GM23338 (cell line): ENCODE results near the gene NF1. TPM values are rescaled to one million over a fixed set of nuclear protein-coding genes. Genes with fewer than 3 reads are reported as not detected.

Source experiments
- ATAC-seq: fragments of 200-7000 bp; cut with Tn5 transposase; 3 replicates; pipeline ENCODE4 v1.9.1; 2020
- DNase-seq: peaks from one replicate; pipeline ENCODE4 v3.0.0-alpha.2; 2015; ENCODE audit warnings: low spot score
- H2AFZ ChIP-seq: fragments of 200-600 bp; sonication (generic); 2 replicates; pipeline ENCODE4 v1.8.0; 2016; ENCODE audit warnings: antibody characterized with exemption, mild to moderate bottlenecking, moderate library complexity
- H3F3A ChIP-seq: fragments of 200-600 bp; sonication (generic); replicated peaks from 2 replicates; pipeline ENCODE4 v1.8.0; 2017; ENCODE audit warnings: antibody characterized with exemption, mixed run types, low read depth
- H3K27ac ChIP-seq: fragments of 200-600 bp; sonication (generic); 2 replicates; pipeline ENCODE4 v1.6.1; 2016; ENCODE audit warnings: low read depth
- H3K27me3 ChIP-seq: fragments of 200-600 bp; sonication (generic); 2 replicates; pipeline ENCODE4 v1.8.0; 2016; ENCODE audit warnings: mild to moderate bottlenecking, mixed run types, moderate library complexity; ENCODE audit not compliant: insufficient read depth
- H3K36me3 ChIP-seq: fragments of 200-600 bp; sonication (generic); 2 replicates; pipeline ENCODE4 v1.8.0; 2016; ENCODE audit warnings: mild to moderate bottlenecking; ENCODE audit not compliant: insufficient read depth
- H3K4me1 ChIP-seq: fragments of 200-600 bp; sonication (generic); 2 replicates; pipeline ENCODE4 v1.8.0; 2016; ENCODE audit warnings: mild to moderate bottlenecking, moderate library complexity; ENCODE audit not compliant: insufficient read depth
- H3K4me2 ChIP-seq: fragments of 200-600 bp; sonication (generic); 2 replicates; pipeline ENCODE4 v1.7.1; 2017; ENCODE audit warnings: mixed run types
- H3K4me3 ChIP-seq: fragments of 200-600 bp; sonication (generic); 2 replicates; pipeline ENCODE4 v1.6.1; 2016; ENCODE audit warnings: mixed run types
- H3K79me2 ChIP-seq: fragments of 200-600 bp; sonication (generic); replicated peaks from 2 replicates; pipeline ENCODE4 v1.8.0; 2017; ENCODE audit warnings: mild to moderate bottlenecking; ENCODE audit not compliant: insufficient read depth
- H3K9me2 ChIP-seq: fragments of 200-600 bp; sonication (generic); 2 replicates; pipeline ENCODE4 v1.8.0; 2017; ENCODE audit not compliant: insufficient read depth
- H4K20me1 ChIP-seq: fragments of 200-600 bp; sonication (generic); replicated peaks from 2 replicates; pipeline ENCODE4 v1.8.0; 2017; ENCODE audit warnings: mild to moderate bottlenecking; ENCODE audit not compliant: insufficient read depth
- H3K27ac Mint-ChIP-seq: 2 replicates; pipeline ENCODE4 v1.8.0; 2020; ENCODE audit warnings: inconsistent platforms, mild to moderate bottlenecking, moderate library complexity, mixed read lengths
- H3K27me3 Mint-ChIP-seq: 3 replicates; pipeline ENCODE4 v1.8.0; 2022; ENCODE audit warnings: low read depth, mild to moderate bottlenecking, moderate library complexity, mixed read lengths, inconsistent platforms; ENCODE audit not compliant: insufficient read depth, poor library complexity
- H3K36me3 Mint-ChIP-seq: 3 replicates; pipeline ENCODE4 v1.8.0; 2021; ENCODE audit warnings: low read depth, mild to moderate bottlenecking, inconsistent platforms, moderate library complexity, mixed read lengths
- H3K4me1 Mint-ChIP-seq: 3 replicates; pipeline ENCODE4 v1.8.0; 2020; ENCODE audit warnings: mild to moderate bottlenecking, inconsistent platforms, mixed read lengths
- H3K4me3 Mint-ChIP-seq: 3 replicates; pipeline ENCODE4 v1.8.0; 2021; ENCODE audit warnings: moderate library complexity, mild to moderate bottlenecking, inconsistent platforms, mixed read lengths
- H3K9me3 Mint-ChIP-seq: 3 replicates; pipeline ENCODE4 v1.8.0; 2020; ENCODE audit warnings: moderate library complexity, mild to moderate bottlenecking, inconsistent platforms, mixed read lengths
- CREB1 ChIP-seq: fragments of 250-450 bp; sonication (Bioruptor Pico); IDR thresholded peaks from 2 replicates; pipeline ENCODE4 v1.5.0; 2020; ENCODE audit warnings: low read depth, mild to moderate bottlenecking, moderate library complexity
- EZH2 ChIP-seq: fragments of 200-600 bp; sonication (generic); IDR thresholded peaks from one replicate; pipeline ENCODE4 v1.8.0; 2017; ENCODE audit warnings: antibody characterized with exemption, mild to moderate bottlenecking, low read depth; ENCODE audit not compliant: unreplicated experiment
- JUNB ChIP-seq: IDR thresholded peaks from one replicate; pipeline ENCODE4 v1.6.1; 2016; ENCODE audit warnings: antibody characterized with exemption; ENCODE audit not compliant: unreplicated experiment
- NANOG ChIP-seq: IDR thresholded peaks from 2 replicates; pipeline ENCODE4 v1.6.1; 2016; ENCODE audit warnings: antibody characterized with exemption, borderline replicate concordance
- POLR2AphosphoS5 ChIP-seq: IDR thresholded peaks from 2 replicates; pipeline ENCODE4 v1.6.1; 2016; ENCODE audit warnings: antibody characterized with exemption, low read depth
- STAT1 ChIP-seq: IDR thresholded peaks from one replicate; pipeline ENCODE4 v1.6.1; 2016; ENCODE audit warnings: antibody characterized with exemption; ENCODE audit not compliant: unreplicated experiment
- ZNF114 ChIP-seq: fragments of 250-450 bp; sonication (Bioruptor Pico); IDR thresholded peaks from 2 replicates; pipeline ENCODE4 v1.5.0; 2020; ENCODE audit warnings: mild to moderate bottlenecking, moderate library complexity
- ZNF331 ChIP-seq: fragments of 250-450 bp; sonication (Bioruptor Pico); IDR thresholded peaks from 2 replicates; pipeline ENCODE4 v1.5.0; 2020; ENCODE audit warnings: low read depth, mild to moderate bottlenecking, moderate library complexity
- polyA plus RNA-seq: library from polyadenylated mRNA; unstranded; fragments of >200 nt; fragmentation: Nextera tagmentation; extraction: Ambion mirVana; gene quantifications from 2 replicates; pipeline ENCODE4 v1.2.1, GENCODE V29; 2016
- total RNA-seq: library from RNA; depleted of rRNA; stranded (reverse); fragments of >200 nt; shearing (Covaris generic); gene quantifications from 2 replicates; pipeline ENCODE4 v1.2.3, GENCODE V29; 2014
- TF ChIP-seq, protein P1 (sequence below): IDR thresholded peaks from 2 replicates; pipeline ENCODE4 v1.6.1; 2016; ENCODE audit warnings: antibody characterized with exemption
- TF ChIP-seq, protein P2 (sequence below): fragments of 250-450 bp; sonication (Bioruptor Pico); IDR thresholded peaks from 2 replicates; pipeline ENCODE4 v1.5.0; 2020; ENCODE audit warnings: mild to moderate bottlenecking, moderate library complexity
- TF ChIP-seq, protein P3 (sequence below): IDR thresholded peaks from one replicate; pipeline ENCODE4 v1.6.1; 2018; ENCODE audit warnings: antibody characterized with exemption; ENCODE audit not compliant: unreplicated experiment
- TF ChIP-seq, protein P4 (sequence below), 2 experiments: fragments of 200-600 bp in 1 of 2; sonication (generic) in 1 of 2; conservative IDR thresholded peaks; 2 replicates each; pipeline versions ENCODE4 v1.5.1 to v1.6.1; 2016 to 2017; ENCODE audit warnings: antibody characterized with exemption in 2 of 2, low read depth in 2 of 2, mild to moderate bottlenecking in 2 of 2, moderate library complexity in 1 of 2

The NF1 gene
- total and polyA plus RNA-seq, 2 experiments from 2014 or later: 16.3 to 49.7 TPM

DNA sequence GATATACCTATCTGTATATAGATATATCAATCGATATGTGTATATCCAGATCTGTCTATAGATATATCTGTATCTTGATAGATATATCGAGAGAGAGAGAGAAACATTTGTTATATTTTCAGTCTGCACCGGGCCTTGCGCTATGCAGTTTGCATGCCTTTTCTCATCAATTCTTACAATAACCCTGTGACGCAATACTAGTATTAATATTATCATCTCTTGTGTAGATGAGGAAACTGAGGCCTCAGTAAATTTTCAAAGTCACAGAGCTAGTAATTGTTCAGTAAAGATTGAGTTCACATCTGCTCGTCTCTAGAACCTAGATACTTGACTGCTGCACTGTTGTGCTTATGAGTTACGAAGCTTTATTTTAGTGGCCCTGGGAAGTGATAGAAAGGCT, 77.6 kb downstream of the NF1 start:
- Histone ChIP-seq H3K79me2 (no peaks in the 10 kb centered on the region), H3K4me2 (no peak overlapping the region), H3K4me1 (no peaks in the 10 kb centered on the region), H2AFZ (no peak overlapping the region), H3K36me3 (no peaks in the 10 kb centered on the region), H3K27ac (no peak overlapping the region), H3K27me3 (no peaks in the 10 kb centered on the region), H4K20me1 (no peaks in the 10 kb centered on the region), H3F3A (no peaks in the 10 kb centered on the region), H3K9me2 (no peaks in the 10 kb centered on the region), H3K4me3 (no peak overlapping the region)
- ATAC-seq: no peak
- Mint-ChIP-seq H3K4me1 (no peaks in the 10 kb centered on the region), H3K4me3 (no peak overlapping the region), H3K9me3 (no peaks in the 10 kb centered on the region), H3K27ac (no peak overlapping the region), H3K36me3 (no peaks in the 10 kb centered on the region), H3K27me3 (no peaks in the 10 kb centered on the region)
- TF ChIP-seq JUNB (no peak), NANOG (no peak), POLR2AphosphoS5 (no peak), CREB1 (CRISPR knock-in tag) (no peak), ZNF114 (CRISPR knock-in tag) (no peak), EZH2 (no peak), ZNF331 (CRISPR knock-in tag) (no peak), STAT1 (no peak)
- TF ChIP-seq, protein P1, sequence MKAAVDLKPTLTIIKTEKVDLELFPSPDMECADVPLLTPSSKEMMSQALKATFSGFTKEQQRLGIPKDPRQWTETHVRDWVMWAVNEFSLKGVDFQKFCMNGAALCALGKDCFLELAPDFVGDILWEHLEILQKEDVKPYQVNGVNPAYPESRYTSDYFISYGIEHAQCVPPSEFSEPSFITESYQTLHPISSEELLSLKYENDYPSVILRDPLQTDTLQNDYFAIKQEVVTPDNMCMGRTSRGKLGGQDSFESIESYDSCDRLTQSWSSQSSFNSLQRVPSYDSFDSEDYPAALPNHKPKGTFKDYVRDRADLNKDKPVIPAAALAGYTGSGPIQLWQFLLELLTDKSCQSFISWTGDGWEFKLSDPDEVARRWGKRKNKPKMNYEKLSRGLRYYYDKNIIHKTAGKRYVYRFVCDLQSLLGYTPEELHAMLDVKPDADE: no peak
- TF ChIP-seq, protein P2, sequence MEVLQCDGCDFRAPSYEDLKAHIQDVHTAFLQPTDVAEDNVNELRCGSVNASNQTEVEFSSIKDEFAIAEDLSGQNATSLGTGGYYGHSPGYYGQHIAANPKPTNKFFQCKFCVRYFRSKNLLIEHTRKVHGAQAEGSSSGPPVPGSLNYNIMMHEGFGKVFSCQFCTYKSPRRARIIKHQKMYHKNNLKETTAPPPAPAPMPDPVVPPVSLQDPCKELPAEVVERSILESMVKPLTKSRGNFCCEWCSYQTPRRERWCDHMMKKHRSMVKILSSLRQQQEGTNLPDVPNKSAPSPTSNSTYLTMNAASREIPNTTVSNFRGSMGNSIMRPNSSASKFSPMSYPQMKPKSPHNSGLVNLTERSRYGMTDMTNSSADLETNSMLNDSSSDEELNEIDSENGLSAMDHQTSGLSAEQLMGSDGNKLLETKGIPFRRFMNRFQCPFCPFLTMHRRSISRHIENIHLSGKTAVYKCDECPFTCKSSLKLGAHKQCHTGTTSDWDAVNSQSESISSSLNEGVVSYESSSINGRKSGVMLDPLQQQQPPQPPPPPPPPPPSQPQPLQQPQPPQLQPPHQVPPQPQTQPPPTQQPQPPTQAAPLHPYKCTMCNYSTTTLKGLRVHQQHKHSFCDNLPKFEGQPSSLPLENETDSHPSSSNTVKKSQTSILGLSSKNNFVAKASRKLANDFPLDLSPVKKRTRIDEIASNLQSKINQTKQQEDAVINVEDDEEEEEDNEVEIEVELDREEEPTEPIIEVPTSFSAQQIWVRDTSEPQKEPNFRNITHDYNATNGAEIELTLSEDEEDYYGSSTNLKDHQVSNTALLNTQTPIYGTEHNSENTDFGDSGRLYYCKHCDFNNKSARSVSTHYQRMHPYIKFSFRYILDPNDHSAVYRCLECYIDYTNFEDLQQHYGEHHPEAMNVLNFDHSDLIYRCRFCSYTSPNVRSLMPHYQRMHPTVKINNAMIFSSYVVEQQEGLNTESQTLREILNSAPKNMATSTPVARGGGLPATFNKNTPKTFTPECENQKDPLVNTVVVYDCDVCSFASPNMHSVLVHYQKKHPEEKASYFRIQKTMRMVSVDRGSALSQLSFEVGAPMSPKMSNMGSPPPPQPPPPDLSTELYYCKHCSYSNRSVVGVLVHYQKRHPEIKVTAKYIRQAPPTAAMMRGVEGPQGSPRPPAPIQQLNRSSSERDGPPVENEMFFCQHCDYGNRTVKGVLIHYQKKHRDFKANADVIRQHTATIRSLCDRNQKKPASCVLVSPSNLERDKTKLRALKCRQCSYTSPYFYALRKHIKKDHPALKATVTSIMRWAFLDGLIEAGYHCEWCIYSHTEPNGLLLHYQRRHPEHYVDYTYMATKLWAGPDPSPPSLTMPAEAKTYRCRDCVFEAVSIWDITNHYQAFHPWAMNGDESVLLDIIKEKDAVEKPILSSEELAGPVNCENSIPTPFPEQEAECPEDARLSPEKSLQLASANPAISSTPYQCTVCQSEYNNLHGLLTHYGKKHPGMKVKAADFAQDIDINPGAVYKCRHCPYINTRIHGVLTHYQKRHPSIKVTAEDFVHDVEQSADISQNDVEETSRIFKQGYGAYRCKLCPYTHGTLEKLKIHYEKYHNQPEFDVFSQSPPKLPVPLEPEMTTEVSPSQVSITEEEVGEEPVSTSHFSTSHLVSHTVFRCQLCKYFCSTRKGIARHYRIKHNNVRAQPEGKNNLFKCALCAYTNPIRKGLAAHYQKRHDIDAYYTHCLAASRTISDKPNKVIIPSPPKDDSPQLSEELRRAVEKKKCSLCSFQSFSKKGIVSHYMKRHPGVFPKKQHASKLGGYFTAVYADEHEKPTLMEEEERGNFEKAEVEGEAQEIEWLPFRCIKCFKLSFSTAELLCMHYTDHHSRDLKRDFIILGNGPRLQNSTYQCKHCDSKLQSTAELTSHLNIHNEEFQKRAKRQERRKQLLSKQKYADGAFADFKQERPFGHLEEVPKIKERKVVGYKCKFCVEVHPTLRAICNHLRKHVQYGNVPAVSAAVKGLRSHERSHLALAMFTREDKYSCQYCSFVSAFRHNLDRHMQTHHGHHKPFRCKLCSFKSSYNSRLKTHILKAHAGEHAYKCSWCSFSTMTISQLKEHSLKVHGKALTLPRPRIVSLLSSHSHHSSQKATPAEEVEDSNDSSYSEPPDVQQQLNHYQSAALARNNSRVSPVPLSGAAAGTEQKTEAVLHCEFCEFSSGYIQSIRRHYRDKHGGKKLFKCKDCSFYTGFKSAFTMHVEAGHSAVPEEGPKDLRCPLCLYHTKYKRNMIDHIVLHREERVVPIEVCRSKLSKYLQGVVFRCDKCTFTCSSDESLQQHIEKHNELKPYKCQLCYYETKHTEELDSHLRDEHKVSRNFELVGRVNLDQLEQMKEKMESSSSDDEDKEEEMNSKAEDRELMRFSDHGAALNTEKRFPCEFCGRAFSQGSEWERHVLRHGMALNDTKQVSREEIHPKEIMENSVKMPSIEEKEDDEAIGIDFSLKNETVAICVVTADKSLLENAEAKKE (CRISPR knock-in tag): no peak
- TF ChIP-seq, protein P3, sequence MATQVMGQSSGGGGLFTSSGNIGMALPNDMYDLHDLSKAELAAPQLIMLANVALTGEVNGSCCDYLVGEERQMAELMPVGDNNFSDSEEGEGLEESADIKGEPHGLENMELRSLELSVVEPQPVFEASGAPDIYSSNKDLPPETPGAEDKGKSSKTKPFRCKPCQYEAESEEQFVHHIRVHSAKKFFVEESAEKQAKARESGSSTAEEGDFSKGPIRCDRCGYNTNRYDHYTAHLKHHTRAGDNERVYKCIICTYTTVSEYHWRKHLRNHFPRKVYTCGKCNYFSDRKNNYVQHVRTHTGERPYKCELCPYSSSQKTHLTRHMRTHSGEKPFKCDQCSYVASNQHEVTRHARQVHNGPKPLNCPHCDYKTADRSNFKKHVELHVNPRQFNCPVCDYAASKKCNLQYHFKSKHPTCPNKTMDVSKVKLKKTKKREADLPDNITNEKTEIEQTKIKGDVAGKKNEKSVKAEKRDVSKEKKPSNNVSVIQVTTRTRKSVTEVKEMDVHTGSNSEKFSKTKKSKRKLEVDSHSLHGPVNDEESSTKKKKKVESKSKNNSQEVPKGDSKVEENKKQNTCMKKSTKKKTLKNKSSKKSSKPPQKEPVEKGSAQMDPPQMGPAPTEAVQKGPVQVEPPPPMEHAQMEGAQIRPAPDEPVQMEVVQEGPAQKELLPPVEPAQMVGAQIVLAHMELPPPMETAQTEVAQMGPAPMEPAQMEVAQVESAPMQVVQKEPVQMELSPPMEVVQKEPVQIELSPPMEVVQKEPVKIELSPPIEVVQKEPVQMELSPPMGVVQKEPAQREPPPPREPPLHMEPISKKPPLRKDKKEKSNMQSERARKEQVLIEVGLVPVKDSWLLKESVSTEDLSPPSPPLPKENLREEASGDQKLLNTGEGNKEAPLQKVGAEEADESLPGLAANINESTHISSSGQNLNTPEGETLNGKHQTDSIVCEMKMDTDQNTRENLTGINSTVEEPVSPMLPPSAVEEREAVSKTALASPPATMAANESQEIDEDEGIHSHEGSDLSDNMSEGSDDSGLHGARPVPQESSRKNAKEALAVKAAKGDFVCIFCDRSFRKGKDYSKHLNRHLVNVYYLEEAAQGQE: no peak
- TF ChIP-seq, protein P4, sequence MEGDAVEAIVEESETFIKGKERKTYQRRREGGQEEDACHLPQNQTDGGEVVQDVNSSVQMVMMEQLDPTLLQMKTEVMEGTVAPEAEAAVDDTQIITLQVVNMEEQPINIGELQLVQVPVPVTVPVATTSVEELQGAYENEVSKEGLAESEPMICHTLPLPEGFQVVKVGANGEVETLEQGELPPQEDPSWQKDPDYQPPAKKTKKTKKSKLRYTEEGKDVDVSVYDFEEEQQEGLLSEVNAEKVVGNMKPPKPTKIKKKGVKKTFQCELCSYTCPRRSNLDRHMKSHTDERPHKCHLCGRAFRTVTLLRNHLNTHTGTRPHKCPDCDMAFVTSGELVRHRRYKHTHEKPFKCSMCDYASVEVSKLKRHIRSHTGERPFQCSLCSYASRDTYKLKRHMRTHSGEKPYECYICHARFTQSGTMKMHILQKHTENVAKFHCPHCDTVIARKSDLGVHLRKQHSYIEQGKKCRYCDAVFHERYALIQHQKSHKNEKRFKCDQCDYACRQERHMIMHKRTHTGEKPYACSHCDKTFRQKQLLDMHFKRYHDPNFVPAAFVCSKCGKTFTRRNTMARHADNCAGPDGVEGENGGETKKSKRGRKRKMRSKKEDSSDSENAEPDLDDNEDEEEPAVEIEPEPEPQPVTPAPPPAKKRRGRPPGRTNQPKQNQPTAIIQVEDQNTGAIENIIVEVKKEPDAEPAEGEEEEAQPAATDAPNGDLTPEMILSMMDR (conservative IDR thresholded peaks at IDR 0.05; ENCODE audit: low read depth in 2 of 2): no peak
- no peak for DNase-seq
